Muscle layer of colon (tissue), 2 donors: Measurements from ENCODE around the gene USP25.
A peak's percentile ranks its signal among the peaks of the same experiment; 100 is the strongest.

Source experiments
- H3K27ac ChIP-seq: one replicate; pipeline ENCODE4 v1.7.0; 2013; ENCODE audit warnings: low read depth, mild to moderate bottlenecking, low read length, moderate library complexity
- H3K27me3 ChIP-seq, 2 donors: one replicate each; pipeline ENCODE4 v1.7.0; 2013; ENCODE audit warnings: low read length in 2 of 2, mild to moderate bottlenecking in 2 of 2; ENCODE audit not compliant: insufficient read depth in 2 of 2, control insufficient read depth in 1 of 2
- H3K36me3 ChIP-seq: one replicate; pipeline ENCODE4 v1.7.0; 2013; ENCODE audit warnings: mild to moderate bottlenecking, low read length; ENCODE audit not compliant: insufficient read depth
- H3K4me1 ChIP-seq: one replicate; pipeline ENCODE4 v1.7.0; 2013; ENCODE audit warnings: mild to moderate bottlenecking, low read length; ENCODE audit not compliant: insufficient read depth
- H3K4me3 ChIP-seq, 2 donors: one replicate each; pipeline ENCODE4 v1.7.0; 2013; ENCODE audit warnings: low read length in 2 of 2, low read depth in 1 of 2, mild to moderate bottlenecking in 1 of 2, moderate library complexity in 1 of 2
- H3K9ac ChIP-seq: one replicate; pipeline ENCODE4 v1.7.0; 2013; ENCODE audit warnings: low read length
- H3K9me3 ChIP-seq: one replicate; pipeline ENCODE4 v1.7.0; 2013; ENCODE audit warnings: mild to moderate bottlenecking, low read length
- donor health status: abdominal sarcoma.
- donor health status: Adenocarcinoma of cecum.

Gene USP25

DNA sequence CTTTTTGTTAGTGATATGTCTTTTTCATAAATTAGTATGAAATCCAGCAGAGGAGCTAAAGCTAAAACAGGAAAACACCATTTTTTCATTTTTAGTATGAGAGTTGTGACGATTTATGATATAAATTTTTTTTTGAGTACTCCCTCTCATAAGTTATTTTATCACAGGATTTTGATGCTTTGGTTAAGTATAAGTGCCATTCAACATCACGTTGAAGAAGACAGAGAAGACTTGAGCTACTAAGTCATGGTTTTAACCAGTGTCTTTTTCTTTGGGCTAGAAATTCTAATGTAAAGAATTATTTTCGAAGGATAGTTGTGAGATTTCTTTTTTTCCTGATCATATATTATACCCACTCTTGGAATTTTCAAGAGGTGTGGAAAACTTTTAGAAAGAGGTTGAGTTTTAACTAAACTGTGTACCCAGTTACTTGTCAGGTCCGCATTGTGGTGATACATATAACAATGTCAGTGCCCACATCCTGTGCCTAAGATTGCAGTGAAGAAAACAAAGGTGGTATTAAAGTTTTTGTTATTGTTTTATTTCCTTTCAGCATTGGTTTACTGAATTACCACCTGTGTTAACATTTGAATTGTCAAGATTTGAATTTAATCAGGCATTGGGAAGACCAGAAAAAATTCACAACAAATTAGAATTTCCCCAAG is 93.8 kb downstream of the USP25 start:
- Histone ChIP-seq H3K27me3 (no peaks in the 10 kb centered on the region), H3K9ac (no peak overlapping the region), H3K27ac (no peak overlapping the region), H3K36me3 (peaks cover 5% of the 10 kb centered on the region), H3K9me3 (no peaks in the 10 kb centered on the region), H3K4me1 (no peaks in the 10 kb centered on the region), H3K4me3 (no peak overlapping the region)

DNA sequence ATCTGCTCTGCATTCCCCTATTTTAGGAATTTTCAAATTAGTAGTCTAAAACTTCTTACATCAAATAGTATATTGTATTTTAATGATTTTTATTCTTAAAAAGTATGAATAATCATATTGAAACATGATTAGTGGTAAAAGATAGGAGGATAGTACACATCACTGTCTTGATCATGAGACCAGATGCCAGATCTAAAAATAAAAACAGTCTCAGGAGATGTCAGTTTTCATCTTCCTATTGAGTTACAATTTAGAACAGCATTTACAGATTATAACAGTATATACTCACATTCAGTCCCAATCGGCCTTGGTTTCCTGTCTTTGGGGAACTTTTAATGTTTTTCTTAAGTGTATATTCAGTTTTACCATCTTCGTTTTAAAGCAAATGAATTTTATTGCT is 95.9 kb downstream of the USP25 start:
- Histone ChIP-seq H3K4me1 (no peaks in the 10 kb centered on the region), H3K27me3 (no peaks in the 10 kb centered on the region), H3K9ac (no peak overlapping the region), H3K4me3 (no peak overlapping the region), H3K9me3 (no peaks in the 10 kb centered on the region), H3K27ac (no peak overlapping the region), H3K36me3 (peaks cover 5% of the 10 kb centered on the region)

DNA sequence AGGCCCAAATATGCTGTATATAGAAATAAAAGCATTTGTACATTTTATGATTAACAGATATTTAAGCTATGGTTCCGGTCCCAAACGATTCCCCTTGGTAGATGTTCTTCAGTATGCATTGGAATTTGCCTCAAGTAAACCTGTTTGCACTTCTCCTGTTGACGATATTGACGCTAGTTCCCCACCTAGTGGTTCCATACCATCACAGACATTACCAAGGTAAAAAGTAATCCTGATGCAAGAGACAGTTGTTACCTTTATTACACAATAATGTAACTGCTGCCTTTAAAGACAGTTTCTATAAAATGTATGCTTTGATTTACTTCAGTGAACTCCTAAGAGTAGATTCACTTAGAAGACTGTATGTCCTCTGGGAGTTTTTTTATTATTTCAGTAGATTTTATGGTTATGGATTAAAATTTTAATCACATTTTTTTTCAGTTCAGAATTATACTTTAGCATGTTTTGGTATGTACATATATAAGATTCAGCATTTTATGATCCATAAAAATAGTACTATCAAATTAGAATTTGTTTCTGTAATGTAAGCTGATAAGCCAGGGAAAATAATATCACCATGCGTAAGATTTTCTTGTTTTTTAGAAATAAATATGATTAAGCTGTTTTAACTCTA is 96.5 kb downstream of the USP25 start:
- Histone ChIP-seq H3K9me3 (no peaks in the 10 kb centered on the region), H3K27ac (no peak overlapping the region), H3K4me1 (no peaks in the 10 kb centered on the region), H3K9ac (no peak overlapping the region), H3K36me3 (peaks cover 7% of the 10 kb centered on the region), H3K27me3 (no peaks in the 10 kb centered on the region), H3K4me3 (no peak overlapping the region)

DNA sequence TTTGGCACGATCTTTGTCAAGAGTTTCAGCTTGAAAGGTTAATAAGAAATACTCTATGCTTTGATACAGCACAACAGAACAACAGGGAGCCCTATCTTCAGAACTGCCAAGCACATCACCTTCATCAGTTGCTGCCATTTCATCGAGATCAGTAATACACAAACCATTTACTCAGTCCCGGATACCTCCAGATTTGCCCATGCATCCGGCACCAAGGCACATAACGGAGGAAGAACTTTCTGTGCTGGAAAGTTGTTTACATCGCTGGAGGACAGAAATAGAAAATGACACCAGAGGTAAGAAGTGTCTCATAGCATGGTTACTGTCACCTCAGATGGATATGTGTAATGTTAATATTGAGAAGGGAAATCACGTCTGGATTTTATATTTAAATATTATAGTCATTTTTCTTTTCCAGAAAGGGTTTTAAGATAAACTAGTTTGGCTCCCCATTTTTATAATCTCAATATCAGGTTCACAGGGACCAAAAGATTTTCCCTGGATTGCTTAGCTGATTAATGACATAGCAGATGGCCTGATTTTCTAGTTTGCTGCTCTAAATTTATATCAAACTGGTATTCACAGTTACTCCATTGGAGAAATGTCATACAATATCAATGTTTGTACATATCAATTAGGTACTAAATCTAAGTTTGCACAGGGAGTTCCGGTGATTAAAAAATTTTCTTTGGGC is 97.3 kb downstream of the USP25 start:
- Histone ChIP-seq H3K9me3 (no peaks in the 10 kb centered on the region), H3K9ac (no peak overlapping the region), H3K27me3 (no peaks in the 10 kb centered on the region), H3K4me3 (no peak overlapping the region), H3K36me3 (peaks cover 15% of the 10 kb centered on the region), H3K27ac (no peak overlapping the region), H3K4me1 (no peaks in the 10 kb centered on the region)

DNA sequence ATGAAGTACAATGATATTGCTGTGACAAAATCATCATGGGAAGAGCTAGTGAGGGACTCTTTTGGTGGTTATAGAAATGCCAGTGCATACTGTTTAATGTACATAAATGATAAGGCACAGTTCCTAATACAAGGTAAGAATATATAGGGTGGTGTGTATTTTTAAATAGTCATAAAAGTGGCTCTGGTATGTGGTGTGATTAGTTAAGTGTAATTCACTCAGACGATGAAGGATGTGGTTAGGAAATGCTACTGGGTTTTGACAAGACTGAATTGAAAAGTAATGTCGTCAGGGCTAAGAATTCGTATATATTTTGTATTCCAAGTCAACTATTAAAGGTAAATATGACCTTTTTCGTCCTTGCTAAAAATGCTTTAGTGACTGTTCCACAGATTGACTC is 101.7 kb downstream of the USP25 start:
- no peak overlapping the region for H3K27ac ChIP-seq

DNA sequence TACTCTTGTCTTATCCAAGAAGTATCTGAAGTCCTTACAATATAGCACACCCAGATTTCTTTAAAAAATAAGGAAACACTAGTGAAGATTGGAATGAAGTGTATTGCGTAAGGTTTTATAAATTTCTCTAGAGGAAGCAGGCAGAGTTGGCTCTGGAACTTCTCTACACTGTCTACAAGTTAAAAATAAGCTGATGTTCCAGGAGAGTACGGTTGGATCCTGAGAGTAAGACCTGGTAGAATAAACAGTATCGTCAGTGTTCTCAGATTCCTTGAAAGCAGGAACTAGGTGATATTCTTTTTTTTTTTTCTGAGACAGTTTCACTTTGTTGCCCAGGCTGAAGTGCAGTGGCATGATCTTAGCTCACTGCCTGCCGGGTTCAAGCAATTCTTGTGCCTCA is 107.9 kb downstream of the USP25 start:
- H3K27ac ChIP-seq, result peak overlapping the region; percentile 44
- no peaks in the 10 kb centered on the region for H3K27me3 ChIP-seq
- H3K9me3 ChIP-seq, result no peaks in the 10 kb centered on the region
- H3K36me3 ChIP-seq, result peaks cover 9% of the 10 kb centered on the region
- H3K9ac ChIP-seq, result no peak overlapping the region
- no peak overlapping the region for H3K4me3 ChIP-seq
- peaks cover 12% of the 10 kb centered on the region for H3K4me1 ChIP-seq

More for the DNA sequence above, 101.7 kb downstream of the USP25 start:
- no peaks in the 10 kb centered on the region for H3K4me1 ChIP-seq
- no peak overlapping the region for H3K9ac ChIP-seq
- no peak overlapping the region for H3K4me3 ChIP-seq
- peaks cover 19% of the 10 kb centered on the region for H3K36me3 ChIP-seq
- no peaks in the 10 kb centered on the region for H3K9me3 ChIP-seq
- H3K27me3 ChIP-seq, result no peaks in the 10 kb centered on the region

DNA sequence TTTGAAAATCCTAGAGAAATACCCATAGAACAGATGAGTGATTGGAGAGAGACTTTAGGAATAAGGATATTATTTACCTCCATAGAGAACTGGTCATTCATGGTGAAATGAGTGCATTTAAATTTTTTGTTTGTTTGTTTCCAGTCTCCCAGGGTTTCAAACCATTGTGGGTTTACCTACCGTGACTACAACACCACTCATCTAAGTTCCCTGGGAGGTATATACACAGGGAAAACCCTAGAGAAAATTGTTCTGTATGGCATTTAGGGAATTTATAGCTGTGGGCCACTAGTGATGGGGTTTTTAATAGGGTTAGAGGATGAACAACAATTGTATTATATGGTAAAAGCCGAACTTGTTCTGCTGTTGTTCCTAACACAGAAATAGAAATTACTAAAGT is 109.2 kb downstream of the USP25 start:
- Histone ChIP-seq H3K27me3 (no peaks in the 10 kb centered on the region), H3K27ac (no peak overlapping the region), H3K4me3 (no peak overlapping the region), H3K9ac (no peak overlapping the region), H3K4me1 (peaks cover 12% of the 10 kb centered on the region), H3K9me3 (no peaks in the 10 kb centered on the region), H3K36me3 (peaks cover 14% of the 10 kb centered on the region)

DNA sequence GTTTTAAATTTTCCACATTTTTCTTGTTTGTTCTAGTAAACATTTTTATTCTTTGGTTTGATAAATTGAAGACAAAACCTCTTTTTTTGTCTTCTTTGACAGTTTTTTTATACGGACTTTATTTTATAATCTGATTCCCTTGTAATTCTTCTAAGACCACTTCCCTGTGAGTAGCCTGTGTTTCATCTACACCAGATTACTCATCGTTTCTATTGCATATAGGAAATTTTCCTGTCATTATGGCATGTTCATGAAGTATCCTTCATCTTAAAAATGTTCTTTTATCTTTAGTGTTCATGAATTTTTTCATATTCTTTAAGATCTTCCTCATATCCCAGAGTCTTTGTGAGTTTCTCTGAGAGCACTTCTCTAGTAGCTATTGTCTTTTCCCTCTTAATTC is 109.8 kb downstream of the USP25 start:
- no peak overlapping the region for H3K9ac ChIP-seq
- no peaks in the 10 kb centered on the region for H3K27me3 ChIP-seq
- H3K4me1 ChIP-seq, result peaks cover 12% of the 10 kb centered on the region
- H3K36me3 ChIP-seq, result peaks cover 14% of the 10 kb centered on the region
- no peaks in the 10 kb centered on the region for H3K9me3 ChIP-seq
- no peak overlapping the region for H3K27ac ChIP-seq
- H3K4me3 ChIP-seq, result no peak overlapping the region

DNA sequence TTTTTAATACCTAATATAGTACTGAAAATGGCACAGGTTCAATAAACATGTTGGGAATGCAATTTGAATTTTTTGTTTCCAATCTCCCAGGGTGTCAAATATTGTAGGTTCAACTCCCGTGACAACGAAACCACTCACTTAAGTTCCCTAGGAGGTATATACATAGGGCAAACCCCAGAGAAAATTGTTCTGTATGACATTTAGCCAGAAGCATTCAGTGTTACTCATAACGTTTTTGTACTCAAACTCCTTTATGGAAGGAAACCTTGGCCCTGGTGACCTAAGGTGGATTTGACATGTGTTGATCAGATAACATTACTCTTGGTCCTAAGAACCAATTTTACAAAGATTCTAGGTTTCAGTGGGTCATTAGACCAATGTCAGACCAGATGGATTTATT is 110.6 kb downstream of the USP25 start:
- H3K27ac ChIP-seq, result no peak overlapping the region
- H3K27me3 ChIP-seq, result no peaks in the 10 kb centered on the region
- no peak overlapping the region for H3K4me3 ChIP-seq
- H3K9me3 ChIP-seq, result no peaks in the 10 kb centered on the region
- no peak overlapping the region for H3K9ac ChIP-seq
- H3K4me1 ChIP-seq, result peaks cover 12% of the 10 kb centered on the region
- H3K36me3 ChIP-seq, result peaks cover 10% of the 10 kb centered on the region

DNA sequence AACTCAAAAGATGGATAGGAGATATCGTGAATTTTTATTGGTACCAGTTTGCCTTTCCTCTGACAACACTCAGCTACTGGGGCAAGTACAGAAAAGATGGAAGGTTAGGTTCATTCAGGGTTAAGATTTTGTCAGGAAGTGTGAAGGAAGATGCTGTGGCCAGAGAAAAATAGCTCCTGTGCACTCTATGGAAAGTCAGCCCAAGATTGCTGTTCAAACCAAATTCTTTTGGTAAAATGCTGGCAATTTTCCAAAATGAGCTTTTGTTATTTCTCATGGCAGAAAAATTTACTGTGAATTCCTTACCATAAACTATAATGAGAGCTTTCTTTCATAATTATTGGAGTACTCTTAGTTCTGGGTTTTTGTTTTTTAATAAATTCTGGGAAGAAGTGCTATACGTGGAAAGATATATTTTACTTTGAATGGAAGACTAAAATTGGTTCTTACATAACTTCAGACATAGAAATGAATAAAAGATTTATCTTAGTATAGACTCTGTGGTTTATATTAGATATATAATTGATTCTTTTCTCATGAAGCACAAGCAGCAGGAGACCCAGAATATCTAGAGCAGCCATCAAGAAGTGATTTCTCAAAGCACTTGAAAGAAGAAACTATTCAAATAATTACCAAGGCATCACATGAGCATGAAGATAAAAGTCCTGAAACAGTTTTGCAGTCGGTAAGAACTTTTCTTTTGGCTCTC is 112.2 kb downstream of the USP25 start:
- Histone ChIP-seq H3K27me3 (no peaks in the 10 kb centered on the region), H3K9me3 (no peaks in the 10 kb centered on the region), H3K4me3 (no peak overlapping the region), H3K9ac (no peak overlapping the region), H3K27ac (no peak overlapping the region), H3K36me3 (peaks cover 10% of the 10 kb centered on the region), H3K4me1 (peaks cover 12% of the 10 kb centered on the region)

DNA sequence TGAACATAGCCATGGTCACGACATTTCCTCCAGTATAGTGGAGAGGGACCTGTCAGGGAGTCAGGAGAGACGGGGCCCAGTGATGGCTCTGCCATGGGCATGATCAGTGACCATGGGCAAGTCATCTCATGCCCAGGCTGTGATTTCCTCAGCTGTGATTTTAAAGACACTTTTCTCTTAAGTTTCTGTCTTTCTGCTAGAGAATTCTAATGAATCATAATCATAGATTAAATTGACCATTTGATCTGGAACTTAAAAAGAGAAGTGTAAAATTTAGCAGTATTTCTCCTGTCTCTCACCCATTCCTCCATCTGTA is 112.7 kb downstream of the USP25 start:
- no peak overlapping the region for H3K9ac ChIP-seq
- H3K27me3 ChIP-seq, result no peaks in the 10 kb centered on the region

More for the DNA sequence above, 112.7 kb downstream of the USP25 start:
- Histone ChIP-seq H3K9me3 (no peaks in the 10 kb centered on the region), H3K4me1 (peaks cover 12% of the 10 kb centered on the region), H3K4me3 (no peak overlapping the region), H3K27ac (no peak overlapping the region), H3K36me3 (peaks cover 10% of the 10 kb centered on the region)
